Adrenal gland (tissue), 12 donors: ENCODE data around the gene ALDH18A1. TPM values are rescaled to one million over a fixed set of nuclear protein-coding genes. Genes with fewer than 3 reads are reported as not detected.

Source experiments
- DNase-seq, 7 donors: peaks; one replicate each; pipeline ENCODE4 v3.0.0-alpha.2; 2019 to 2020
- H3K27ac ChIP-seq, 5 donors: fragments of 200-600 bp; sonication (generic) in 4 of 5; 1 replicate in 3 of 5; 2 replicates in 2 of 5; pipeline versions ENCODE4 v1.5.1 to v1.8.0; 2016 to 2020; ENCODE audit warnings: mild to moderate bottlenecking in 1 of 5
- H3K27me3 ChIP-seq: fragments of 200-600 bp; 2 replicates; pipeline ENCODE4 v1.8.0; 2021
- H3K36me3 ChIP-seq, 2 donors: fragments of 200-600 bp; replicated peaks in 1 of 2; 1 replicate in 1 of 2; 2 replicates in 1 of 2; pipeline versions ENCODE4 v1.5.1 to v1.8.0; 2018 to 2022
- H3K4me1 ChIP-seq, 2 donors: fragments of 200-600 bp; replicated peaks in 1 of 2; 1 replicate in 1 of 2; 2 replicates in 1 of 2; pipeline versions ENCODE4 v1.5.1 to v1.8.0; 2018 to 2021
- H3K4me3 ChIP-seq, 4 donors: fragments of 200-600 bp; sonication (generic) in 3 of 4; one replicate each; pipeline ENCODE4 v1.5.1; 2016 to 2018
- H3K9me3 ChIP-seq, 3 donors: fragments of 200-600 bp; sonication (generic) in 1 of 3; replicated peaks in 1 of 3; 1 replicate in 2 of 3; 2 replicates in 1 of 3; pipeline versions ENCODE4 v1.5.1 to v1.8.0; 2016 to 2021
- POLR2A ChIP-seq, 2 donors: fragments of 450-650 bp; IDR thresholded peaks; one replicate each; pipeline ENCODE4 v1.6.1; 2017; ENCODE audit warnings: antibody characterized with exemption in 2 of 2, mild to moderate bottlenecking in 2 of 2, moderate library complexity in 1 of 2
- WGBS, 4 donors: extraction: QIAGEN DNeasy Blood & Tissue Kit in 2 of 4; methylation state at CpG; one replicate each; pipeline versions ENCODE4 v1.1.5 to v1.1.7; 2013 to 2017; 5-methylcytosine and 5-hydroxymethylcytosine counted together
- intact Hi-C, 2 donors: fragments of 100-400 bp; cut with DNase I; formaldehyde crosslinking; loops; one replicate each; pipeline versions ENCODE4 v1.14.1 to v1.15.0; 2022 to 2023
- polyA plus RNA-seq, 3 donors: library from polyadenylated mRNA; stranded (reverse); fragments of 200-250 nt in 2 of 3; fragments of 350-450 nt in 1 of 3; fragmentation: Illumina TruSeq in 1 of 3; extraction: RNeasy Lipid Tissue Mini Kit (QIAGEN cat#74804) in 1 of 3; gene quantifications; one replicate each; pipeline ENCODE4 v1.2.3, GENCODE V29; 2013 to 2014
- total RNA-seq, 9 donors: library from RNA; depleted of rRNA in 4 of 9; stranded (reverse); fragments of >200 nt in 4 of 9; fragments of 120-200 nt in 1 of 9; fragmentation: NEBNext Ultra II Directional in 1 of 9; extraction: Animal tissue kit (Norgen Biotek cat#: 25700) in 1 of 9; gene quantifications; one replicate each; pipeline versions ENCODE4 v1.1.0 to v1.2.4, GENCODE V29; 2013 to 2023
- TF ChIP-seq, protein P1 (sequence below), 6 experiments: fragments of 450-650 bp in 4 of 6; fragments of 200-600 bp in 2 of 6; sonication (generic) in 1 of 6; IDR thresholded peaks; 1 replicate in 5 of 6; 2 replicates in 1 of 6; pipeline versions ENCODE4 v1.5.1 to v1.8.0; 2016 to 2021; ENCODE audit warnings: antibody characterized with exemption in 6 of 6, mild to moderate bottlenecking in 2 of 6, moderate library complexity in 1 of 6
- donor health status: healthy with polysubstance abuse.
- donor health status: Bipolar disorder and iron deficiency.
- donor health status: DM: yes; HTN: yes; CAD: no.
- donor health status: DM: no; HTN: no; CAD: no.
- donor health status: DM: no; HTN: no; CAD: no.
- donor health status: DM: yes; HTN: yes; CAD: no.

Gene ALDH18A1
- total and polyA plus RNA-seq, 12 donors, result 16.4 to 52.7 (median 39.8) TPM

DNA sequence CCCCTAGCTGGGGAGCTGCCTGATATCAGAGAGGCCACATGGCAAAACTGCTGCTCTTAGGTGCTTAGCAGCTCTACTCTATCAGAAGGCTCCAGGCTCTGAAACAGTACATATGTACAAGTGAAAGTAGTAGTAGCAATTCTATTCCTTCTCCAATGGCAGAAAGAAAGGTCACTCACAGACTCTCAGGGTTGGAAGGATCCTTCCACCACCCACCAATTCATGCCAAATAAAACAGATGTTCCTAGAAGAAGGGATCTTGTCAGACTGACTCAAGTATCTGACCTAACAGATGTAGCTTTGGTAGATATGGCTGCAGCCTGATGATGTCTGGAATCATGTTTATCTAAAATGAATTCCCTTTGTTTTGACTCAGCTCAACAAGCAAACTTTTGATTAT lies 8.0 kb upstream of the ALDH18A1 start:
- Histone ChIP-seq H3K27me3 (no peaks in the 10 kb centered on the region), H3K4me3 (no peak overlapping the region), H3K27ac (no peak overlapping the region), H3K4me1 (no peaks in the 10 kb centered on the region), H3K36me3 (peaks cover 0 to 8% of the 10 kb centered on the region in 2 donors), H3K9me3 (no peaks in the 10 kb centered on the region)
- intact Hi-C loops, result no loop called here
- no peak for DNase-seq
- no peak for TF ChIP-seq POLR2A (IDR thresholded peaks at IDR 0.05)
- TF ChIP-seq, protein P1, sequence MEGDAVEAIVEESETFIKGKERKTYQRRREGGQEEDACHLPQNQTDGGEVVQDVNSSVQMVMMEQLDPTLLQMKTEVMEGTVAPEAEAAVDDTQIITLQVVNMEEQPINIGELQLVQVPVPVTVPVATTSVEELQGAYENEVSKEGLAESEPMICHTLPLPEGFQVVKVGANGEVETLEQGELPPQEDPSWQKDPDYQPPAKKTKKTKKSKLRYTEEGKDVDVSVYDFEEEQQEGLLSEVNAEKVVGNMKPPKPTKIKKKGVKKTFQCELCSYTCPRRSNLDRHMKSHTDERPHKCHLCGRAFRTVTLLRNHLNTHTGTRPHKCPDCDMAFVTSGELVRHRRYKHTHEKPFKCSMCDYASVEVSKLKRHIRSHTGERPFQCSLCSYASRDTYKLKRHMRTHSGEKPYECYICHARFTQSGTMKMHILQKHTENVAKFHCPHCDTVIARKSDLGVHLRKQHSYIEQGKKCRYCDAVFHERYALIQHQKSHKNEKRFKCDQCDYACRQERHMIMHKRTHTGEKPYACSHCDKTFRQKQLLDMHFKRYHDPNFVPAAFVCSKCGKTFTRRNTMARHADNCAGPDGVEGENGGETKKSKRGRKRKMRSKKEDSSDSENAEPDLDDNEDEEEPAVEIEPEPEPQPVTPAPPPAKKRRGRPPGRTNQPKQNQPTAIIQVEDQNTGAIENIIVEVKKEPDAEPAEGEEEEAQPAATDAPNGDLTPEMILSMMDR (IDR thresholded peaks at IDR 0.05), result no peak

DNA sequence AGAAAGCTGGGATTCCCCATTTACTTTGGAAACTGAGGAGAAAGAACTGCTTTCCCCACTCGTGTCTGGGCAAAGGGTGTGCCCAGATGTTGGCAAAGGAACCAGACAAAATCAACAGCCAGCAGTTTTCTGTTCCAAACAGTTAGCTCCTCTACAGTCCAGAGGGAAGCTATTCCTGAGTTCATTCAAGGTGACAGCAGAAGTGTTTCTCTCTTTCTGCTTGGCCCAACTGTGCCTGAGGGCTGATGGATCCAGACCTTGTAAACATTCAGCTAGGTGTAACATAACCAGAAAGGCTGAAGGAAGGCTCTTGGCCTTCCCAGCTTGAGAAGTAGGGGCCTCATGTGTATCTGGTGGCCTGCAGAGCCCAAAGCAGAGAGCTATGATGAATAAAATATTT lies 7.0 kb upstream of the ALDH18A1 start:
- WGBS, 4 donors, result 24 to 56% (median 38%) methylated on average over 1 of the region's 1 CpG
- H3K4me1 ChIP-seq, result no peaks in the 10 kb centered on the region
- no peak overlapping the region for H3K27ac ChIP-seq
- intact Hi-C loops, result no loop called here
- DNase-seq, result no peak
- no peak overlapping the region for H3K4me3 ChIP-seq
- no peaks in the 10 kb centered on the region for H3K27me3 ChIP-seq
- no peaks in the 10 kb centered on the region for H3K9me3 ChIP-seq
- H3K36me3 ChIP-seq, result peaks cover 0 to 8% of the 10 kb centered on the region in 2 donors
- no peak for TF ChIP-seq POLR2A (IDR thresholded peaks at IDR 0.05)
- TF ChIP-seq, protein P1 (IDR thresholded peaks at IDR 0.05), result no peak

DNA sequence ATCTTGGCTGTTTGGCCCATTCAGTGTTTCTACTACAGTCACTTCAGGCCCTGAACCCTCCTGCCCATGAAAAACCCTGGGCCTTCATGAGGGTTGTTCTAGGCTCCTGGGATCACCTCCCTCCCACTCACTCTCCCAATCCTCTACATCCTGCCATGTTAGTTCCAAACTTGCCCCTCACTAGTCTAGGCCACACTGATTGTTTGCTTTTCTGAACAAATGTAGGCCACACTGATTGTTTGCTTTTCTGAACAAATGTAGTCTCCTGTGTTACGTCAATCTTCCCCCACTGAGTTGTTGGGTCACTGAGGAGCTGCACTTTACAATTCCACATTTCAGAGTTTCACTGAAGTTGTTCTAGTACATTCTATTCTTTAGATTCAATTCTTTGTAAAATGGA lies 5.3 kb upstream of the ALDH18A1 start:
- no peaks in the 10 kb centered on the region for H3K27me3 ChIP-seq
- TF ChIP-seq POLR2A (IDR thresholded peaks at IDR 0.05), result no peak
- TF ChIP-seq, protein P1 (IDR thresholded peaks at IDR 0.05), result no peak
- no peaks in the 10 kb centered on the region for H3K9me3 ChIP-seq
- no peak for DNase-seq
- peaks cover 0 to 4% of the 10 kb centered on the region in 2 donors for H3K4me1 ChIP-seq
- no peak overlapping the region for H3K4me3 ChIP-seq
- H3K36me3 ChIP-seq, result peaks cover 0 to 8% of the 10 kb centered on the region in 2 donors
- intact Hi-C loops, result no loop called here
- no peak overlapping the region for H3K27ac ChIP-seq
- 69 to 89% (median 87%) methylated on average over 1 of the region's 1 CpG for WGBS, 4 donors

DNA sequence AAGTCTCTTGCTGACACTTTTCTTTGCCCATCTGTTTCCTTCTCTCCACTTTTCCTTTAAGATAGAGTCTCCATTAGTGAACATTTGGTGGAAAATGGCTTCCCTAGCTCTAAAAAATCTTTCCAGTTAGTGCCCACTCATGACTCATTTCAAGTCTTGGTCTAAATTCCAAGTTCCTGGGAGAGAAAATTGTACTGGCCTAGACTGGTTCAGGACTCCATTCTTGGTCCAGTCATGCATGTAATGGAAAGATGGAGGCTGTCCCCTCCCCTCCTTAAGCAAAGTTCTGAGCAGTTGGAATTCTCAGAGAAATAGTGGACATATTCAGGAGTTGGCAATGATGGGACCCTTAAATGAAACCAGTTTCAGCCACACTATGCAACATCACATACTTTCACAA lies 3.8 kb upstream of the ALDH18A1 start:
- TF ChIP-seq, protein P1 (IDR thresholded peaks at IDR 0.05), result no peak
- no peak for TF ChIP-seq POLR2A (IDR thresholded peaks at IDR 0.05)
- H3K27me3 ChIP-seq, result no peaks in the 10 kb centered on the region
- peaks cover 0 to 8% of the 10 kb centered on the region in 2 donors for H3K36me3 ChIP-seq
- no peaks in the 10 kb centered on the region for H3K9me3 ChIP-seq
- intact Hi-C loops, result no loop called here
- no peak overlapping the region for H3K4me3 ChIP-seq
- no peak overlapping the region for H3K27ac ChIP-seq
- peaks cover 4 to 7% of the 10 kb centered on the region in 2 donors for H3K4me1 ChIP-seq
- DNase-seq, result no peak
